ENCODE results near the gene SUPT3H.

The SUPT3H gene

DNA sequence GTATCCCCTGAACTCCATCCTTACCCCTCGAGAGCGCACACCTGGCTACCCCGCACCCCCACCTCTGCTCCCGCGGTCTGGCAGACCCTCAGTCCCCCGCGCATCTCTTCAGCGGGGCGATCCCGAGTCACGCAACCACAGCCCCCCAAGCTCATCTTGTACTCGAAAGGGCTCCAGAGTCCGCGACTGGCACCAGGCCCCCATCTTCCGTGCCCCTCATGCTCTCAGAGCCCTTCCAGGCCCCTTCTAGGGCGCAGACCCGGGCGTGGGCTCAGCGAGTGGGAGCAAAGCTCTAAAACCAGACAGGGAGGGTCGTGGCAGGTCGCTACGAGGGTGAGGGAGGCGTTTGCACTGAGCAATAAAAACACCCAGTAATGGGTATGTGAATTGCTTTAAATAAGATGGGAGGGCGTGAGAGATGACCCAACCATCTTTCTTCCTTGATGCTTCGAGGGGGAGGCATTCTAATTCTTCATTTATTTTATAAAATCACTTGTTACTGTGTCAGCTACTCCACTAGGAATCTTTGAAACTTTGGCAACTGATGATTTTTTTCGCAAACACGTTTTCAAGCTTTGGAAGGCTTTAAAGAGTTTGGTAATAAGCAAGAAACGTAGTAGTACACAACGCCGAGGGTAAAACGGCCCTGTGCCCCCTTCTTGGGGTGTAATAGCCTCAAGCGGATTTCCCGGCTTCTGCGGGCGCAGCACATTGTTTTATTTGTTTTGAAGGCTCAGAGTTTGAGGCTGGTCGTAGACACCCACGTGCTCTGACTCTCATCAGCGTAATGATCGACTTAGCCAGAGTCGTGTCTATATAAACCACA, 42.6 kb upstream of the SUPT3H start:
- TF ChIP-seq TEAD4 (IDR thresholded peaks at IDR 0.05) (no peak), EGR1 (IDR thresholded peaks at IDR 0.05) (no peak), CEBPB (IDR thresholded peaks at IDR 0.05) (no peak), YY1 (IDR thresholded peaks at IDR 0.05; ENCODE audit: low read depth) (no peak), ZBTB7A (IDR thresholded peaks at IDR 0.05; ENCODE audit: low read depth) (no peak), REST (IDR thresholded peaks at IDR 0.05; ENCODE audit: low read depth) (no peak), CREB1 (IDR thresholded peaks at IDR 0.05; ENCODE audit: low read depth) (no peak), NFIC (IDR thresholded peaks at IDR 0.05) (no peak), TCF12 (IDR thresholded peaks at IDR 0.05; ENCODE audit: low read depth) (no peak), EP300 (IDR thresholded peaks at IDR 0.05; ENCODE audit: borderline replicate concordance) (no peak), FOXM1 (IDR thresholded peaks at IDR 0.05; ENCODE audit: borderline replicate concordance, low read depth) (no peak), TAF1 (IDR thresholded peaks at IDR 0.05; ENCODE audit: low read depth) (no peak), USF1 (IDR thresholded peaks at IDR 0.05) (no peak), RAD21 (IDR thresholded peaks at IDR 0.05; ENCODE audit: low read depth) (no peak)
- TF ChIP-seq, protein P1, sequence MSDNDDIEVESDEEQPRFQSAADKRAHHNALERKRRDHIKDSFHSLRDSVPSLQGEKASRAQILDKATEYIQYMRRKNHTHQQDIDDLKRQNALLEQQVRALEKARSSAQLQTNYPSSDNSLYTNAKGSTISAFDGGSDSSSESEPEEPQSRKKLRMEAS (IDR thresholded peaks at IDR 0.05), result no peak

DNA sequence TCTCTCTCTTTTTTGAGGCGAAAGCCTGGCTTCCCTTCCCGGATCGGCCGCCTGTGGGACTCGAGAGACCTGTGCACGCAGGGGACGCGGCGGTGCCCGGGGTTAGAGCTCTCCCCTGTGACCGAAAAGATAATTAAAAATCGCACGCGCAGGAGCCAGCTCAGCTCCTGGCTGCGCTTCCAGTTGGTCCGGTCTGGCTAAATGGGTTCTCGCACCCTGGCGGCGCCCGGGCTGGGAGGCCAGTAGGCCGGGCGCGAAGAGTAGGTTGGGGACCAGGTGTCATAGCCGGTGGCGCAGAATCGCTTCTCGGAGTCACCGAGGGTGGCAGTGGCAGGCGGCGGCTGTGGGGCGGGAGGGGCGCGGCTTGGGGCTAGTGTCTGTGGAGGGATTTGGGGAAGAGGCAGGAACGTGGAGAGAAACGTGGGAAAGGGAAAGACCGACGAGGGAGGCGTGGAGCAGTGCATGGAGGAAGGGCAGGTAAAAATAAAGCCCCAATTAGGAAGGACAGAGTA, 41.9 kb upstream of the SUPT3H start:
- peak; percentile 58 for TF ChIP-seq RAD21 (IDR thresholded peaks at IDR 0.05; ENCODE audit: low read depth)
- TF ChIP-seq EP300 (IDR thresholded peaks at IDR 0.05; ENCODE audit: borderline replicate concordance), result no peak

DNA sequence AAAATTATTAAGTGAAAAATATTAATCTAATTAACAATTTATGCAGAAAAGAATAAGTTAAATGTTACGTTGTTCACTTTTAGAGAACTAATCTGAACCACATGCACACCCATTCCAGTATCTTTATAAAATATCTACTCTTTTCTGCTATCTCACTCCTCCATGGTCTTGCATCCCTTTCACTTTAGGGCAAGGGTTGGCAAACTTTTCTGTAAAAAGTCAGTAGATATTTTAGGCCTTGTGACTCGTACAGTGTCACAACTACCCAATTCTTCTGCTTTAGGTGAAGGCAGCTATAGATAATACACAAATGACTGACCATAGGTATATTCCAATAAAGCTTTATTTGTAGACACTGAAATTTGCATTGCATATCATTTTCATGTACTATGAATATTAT, 39.7 kb upstream of the SUPT3H start:
- no peak for TF ChIP-seq CEBPB (IDR thresholded peaks at IDR 0.05)
- no peak for TF ChIP-seq USF1 (IDR thresholded peaks at IDR 0.05)

DNA sequence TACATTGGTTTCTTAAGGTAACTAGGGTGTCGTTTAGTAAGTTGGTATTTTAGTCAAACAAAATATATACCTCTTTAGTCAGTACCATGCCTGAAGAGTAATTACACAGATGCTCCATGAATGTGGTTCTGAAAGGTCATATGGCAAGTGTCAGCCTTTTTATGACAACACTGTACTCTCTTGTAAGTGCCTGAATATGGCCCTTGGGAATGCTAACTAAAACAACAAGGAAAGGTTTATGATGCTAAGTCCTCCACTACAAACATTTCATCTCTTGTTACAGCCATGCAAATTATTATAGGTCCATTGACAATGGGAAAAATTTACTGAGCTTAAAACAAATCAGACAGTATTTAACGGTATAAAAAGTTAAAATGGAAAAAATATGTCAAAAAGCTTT, 39.0 kb upstream of the SUPT3H start:
- TF ChIP-seq RAD21 (IDR thresholded peaks at IDR 0.05; ENCODE audit: low read depth), result no peak
- TF ChIP-seq USF1 (IDR thresholded peaks at IDR 0.05), result no peak
- no peak for TF ChIP-seq CREB1 (IDR thresholded peaks at IDR 0.05; ENCODE audit: low read depth)
- TF ChIP-seq TCF12 (IDR thresholded peaks at IDR 0.05; ENCODE audit: low read depth), result no peak
- no peak for TF ChIP-seq TAF1 (IDR thresholded peaks at IDR 0.05; ENCODE audit: low read depth)
- TF ChIP-seq, protein P1 (IDR thresholded peaks at IDR 0.05), result no peak
- no peak for TF ChIP-seq ZBTB7A (IDR thresholded peaks at IDR 0.05; ENCODE audit: low read depth)
- no peak for TF ChIP-seq EGR1 (IDR thresholded peaks at IDR 0.05)
- no peak for TF ChIP-seq REST (IDR thresholded peaks at IDR 0.05; ENCODE audit: low read depth)
- no peak for TF ChIP-seq TEAD4 (IDR thresholded peaks at IDR 0.05)
- TF ChIP-seq EP300 (IDR thresholded peaks at IDR 0.05; ENCODE audit: borderline replicate concordance), result no peak
- no peak for TF ChIP-seq CEBPB (IDR thresholded peaks at IDR 0.05)
- TF ChIP-seq NFIC (IDR thresholded peaks at IDR 0.05), result no peak
- TF ChIP-seq YY1 (IDR thresholded peaks at IDR 0.05; ENCODE audit: low read depth), result no peak
- TF ChIP-seq FOXM1 (IDR thresholded peaks at IDR 0.05; ENCODE audit: borderline replicate concordance, low read depth), result no peak

DNA sequence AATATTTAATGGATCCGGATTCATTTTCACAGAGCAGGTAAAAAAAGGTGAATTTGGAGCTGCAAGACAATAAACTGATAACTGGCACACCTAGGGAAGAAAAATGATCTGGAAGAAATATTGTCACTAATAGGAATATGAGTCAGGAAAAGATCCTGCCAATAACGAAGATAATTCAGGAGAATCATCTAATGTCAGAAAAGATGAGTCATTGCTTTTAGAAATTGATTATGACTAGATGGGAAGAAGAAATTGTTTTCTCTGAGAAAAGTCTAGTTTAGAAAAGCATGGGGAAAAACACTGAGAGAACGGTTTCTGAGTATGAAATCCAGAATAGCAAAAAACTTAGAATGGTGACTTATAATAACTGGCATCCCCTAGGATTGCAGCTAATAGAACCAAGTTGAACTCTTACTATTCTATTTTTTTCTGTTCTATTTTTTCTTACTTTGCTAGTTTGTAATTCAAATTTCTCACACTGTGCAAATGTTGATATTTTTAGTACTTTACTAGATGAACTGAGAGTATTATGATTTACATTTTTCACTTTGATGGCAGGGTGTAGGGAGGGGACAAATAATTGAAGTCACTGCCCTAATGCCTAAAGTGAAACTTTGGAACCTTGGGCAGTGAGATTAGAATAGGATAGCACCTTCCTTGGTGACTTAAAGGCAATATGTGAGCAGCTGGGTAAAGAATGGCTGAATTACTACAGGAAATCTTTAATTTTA, 38.2 kb upstream of the SUPT3H start:
- TF ChIP-seq CEBPB (IDR thresholded peaks at IDR 0.05) (no peak), RAD21 (IDR thresholded peaks at IDR 0.05; ENCODE audit: low read depth) (no peak), EGR1 (IDR thresholded peaks at IDR 0.05) (no peak)
